K562 (cell line): Measurements from ENCODE around the gene BAIAP3. TPM values are rescaled to one million over a fixed set of nuclear protein-coding genes. Genes with fewer than 3 reads are reported as not detected.

Experiments
- CHD2 ChIP-seq: IDR thresholded peaks from 2 replicates; pipeline ENCODE4 v1.6.1; 2011; ENCODE audit warnings: low read depth, low read length
- DNMT1 ChIP-seq: fragments of 450-650 bp; IDR thresholded peaks from 2 replicates; pipeline ENCODE4 v1.6.1; 2016; ENCODE audit warnings: antibody characterized with exemption, mild to moderate bottlenecking
- HEY1 ChIP-seq: fragments of 250-450 bp; sonication (Bioruptor Pico); IDR thresholded peaks from 2 replicates; pipeline ENCODE4 v1.5.0; 2020; ENCODE audit warnings: mild to moderate bottlenecking, moderate library complexity, borderline replicate concordance
- ILK ChIP-seq: fragments of 450-650 bp; IDR thresholded peaks from 2 replicates; pipeline ENCODE4 v1.6.1; 2016; ENCODE audit warnings: missing genetic modification characterization, low read depth, mild to moderate bottlenecking, missing compliant biosample characterization, moderate library complexity, borderline replicate concordance
- KLF10 ChIP-seq: fragments of 250-450 bp; sonication (Bioruptor Pico); IDR thresholded peaks from 2 replicates; pipeline ENCODE4 v1.6.1; 2021; ENCODE audit warnings: matching md5 sums
- MAX ChIP-seq: sonication (generic); formaldehyde crosslinking; IDR thresholded peaks from 2 replicates; pipeline ENCODE4 v1.9.0; 2022; ENCODE audit warnings: mild to moderate bottlenecking, missing genetic modification reagents
- THAP7 ChIP-seq: fragments of 250-450 bp; sonication (Bioruptor Pico); IDR thresholded peaks from 2 replicates; pipeline ENCODE4 v1.5.0; 2021
- U2AF2 ChIP-seq: fragments of 200-400 bp; formaldehyde crosslinking; optimal IDR thresholded peaks from 2 replicates; pipeline ENCODE3; 2017; ENCODE audit warnings: low read depth, mild to moderate bottlenecking, low read length
- ZBTB11 ChIP-seq, 3 experiments: fragments of 200-800 bp in 1 of 3; fragments of 250-450 bp in 1 of 3; fragments of 450-650 bp in 1 of 3; sonication (Bioruptor Pico) in 1 of 3; sonication (Bioruptor generic) in 1 of 3; formaldehyde crosslinking in 1 of 3; IDR thresholded peaks; 2 replicates each; pipeline versions ENCODE4 v1.6.1 to v1.8.0; 2016 to 2022; ENCODE audit warnings: mild to moderate bottlenecking in 2 of 3, missing genetic modification characterization in 2 of 3, missing compliant biosample characterization in 1 of 3, moderate library complexity in 1 of 3
- ZBTB17 ChIP-seq: fragments of 450-650 bp; formaldehyde crosslinking; IDR thresholded peaks from 2 replicates; pipeline ENCODE4 v1.4.0; 2020; ENCODE audit warnings: mild to moderate bottlenecking
- ZNF592 ChIP-seq: fragments of 450-650 bp; IDR thresholded peaks from 2 replicates; pipeline ENCODE4 v1.6.1; 2017; ENCODE audit warnings: antibody characterized with exemption, mild to moderate bottlenecking
- ZNF639 ChIP-seq, 2 experiments: fragments of 200-800 bp in 1 of 2; sonication (Bioruptor generic) in 1 of 2; sonication (generic) in 1 of 2; formaldehyde crosslinking in 1 of 2; IDR thresholded peaks in 1 of 2; conservative IDR thresholded peaks in 1 of 2; 2 replicates each; pipeline versions ENCODE4 v1.5.0 to v1.6.1; 2016 to 2020; ENCODE audit warnings: missing compliant biosample characterization in 1 of 2, missing genetic modification characterization in 1 of 2, missing genetic modification reagents in 1 of 2
- polyA plus RNA-seq, 8 experiments: library from polyadenylated mRNA; depleted of rRNA in 4 of 8; stranded (reverse) in 5 of 8; unstranded in 3 of 8; fragments of >200 nt; fragmentation: Nextera tagmentation in 2 of 8; fragmentation: Illumina TruSeq in 1 of 8; extraction: Ambion mirVana in 2 of 8; extraction: Trizol in 1 of 8; gene quantifications; 2 replicates each; pipeline versions ENCODE4 v1.2.1 to v1.2.3, GENCODE V29; 2011 to 2014; ENCODE audit warnings: inconsistent platforms in 1 of 8, missing spikeins in 1 of 8
- total RNA-seq, 7 experiments: library from RNA; depleted of rRNA in 6 of 7; stranded (reverse); fragments of >200 nt in 6 of 7; fragmentation: Illumina TruSeq in 2 of 7; extraction: Trizol in 2 of 7; gene quantifications; 2 replicates each; pipeline versions ENCODE4 v1.2.1 to v1.2.3, GENCODE V29; 2011 to 2021; ENCODE audit warnings: low replicate concordance in 1 of 7
- TF ChIP-seq, protein P1 (sequence below): fragments of 450-650 bp; IDR thresholded peaks from 2 replicates; pipeline ENCODE4 v1.6.1; 2018; ENCODE audit warnings: mild to moderate bottlenecking, low read depth; ENCODE audit not compliant: partially characterized antibody

The BAIAP3 gene
- total and polyA plus RNA-seq, 9 of the 15 experiments (the other 6 are each of a cell fraction or from before 2014, with no cell fraction given): 0.03 to 4.5 (median 0.57) TPM; not detected in 1

DNA sequence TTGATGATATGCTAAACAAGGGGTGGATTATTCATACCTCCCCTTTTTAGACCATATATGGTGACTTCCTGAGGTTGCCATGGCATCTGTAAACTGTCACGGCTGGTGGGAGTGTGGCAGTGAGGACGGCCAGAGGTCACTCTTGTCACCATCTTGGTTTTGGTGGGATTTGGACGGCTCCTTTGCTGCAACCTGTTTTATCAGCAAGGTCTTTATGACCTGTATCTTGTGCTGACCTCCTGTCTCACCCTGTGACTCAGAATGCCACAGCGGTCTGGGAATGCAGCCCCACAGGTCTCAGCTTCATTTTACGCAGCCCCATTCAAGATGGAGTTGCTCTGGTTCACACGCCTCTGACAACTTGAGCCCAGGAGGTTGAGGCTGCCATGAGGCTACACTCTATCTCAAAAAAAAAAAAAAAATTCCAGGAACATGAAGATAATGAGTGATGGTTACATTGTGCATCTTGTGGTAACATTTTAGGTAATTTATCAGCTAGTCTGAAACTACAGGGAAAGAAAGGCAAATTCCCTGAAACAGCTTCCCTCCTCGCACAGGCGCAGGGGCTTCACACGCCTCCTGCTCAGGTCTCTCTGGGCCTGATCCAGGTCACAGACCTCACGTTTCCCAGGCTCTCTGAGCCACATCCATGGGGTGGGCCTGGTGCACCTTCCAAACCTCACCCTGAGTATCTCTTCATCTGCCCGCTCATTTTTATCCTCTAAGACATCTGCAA is 39.4 kb upstream of the BAIAP3 start (continued):
- peak; percentile 100 for TF ChIP-seq ZNF592
- peak; percentile 93 for TF ChIP-seq ILK (tag)
- TF ChIP-seq DNMT1: no peak
- TF ChIP-seq ZBTB11 (CRISPR knock-in tag; IDR thresholded peaks at IDR 0.05): peak in 1 of 3 experiments; percentile 94; a peak in 2 of 6 replicates
- TF ChIP-seq ZNF639 (CRISPR knock-in tag; conservative IDR thresholded peaks at IDR 0.05 in 1 of 2, IDR thresholded peaks at IDR 0.05 in 1 of 2): peak in 1 of 2 experiments; percentile 100; a peak in 2 of 4 replicates
- no peak for TF ChIP-seq CHD2
- peak; percentile 84 for TF ChIP-seq THAP7 (CRISPR knock-in tag)
- TF ChIP-seq U2AF2: no peak
- TF ChIP-seq, protein P1, sequence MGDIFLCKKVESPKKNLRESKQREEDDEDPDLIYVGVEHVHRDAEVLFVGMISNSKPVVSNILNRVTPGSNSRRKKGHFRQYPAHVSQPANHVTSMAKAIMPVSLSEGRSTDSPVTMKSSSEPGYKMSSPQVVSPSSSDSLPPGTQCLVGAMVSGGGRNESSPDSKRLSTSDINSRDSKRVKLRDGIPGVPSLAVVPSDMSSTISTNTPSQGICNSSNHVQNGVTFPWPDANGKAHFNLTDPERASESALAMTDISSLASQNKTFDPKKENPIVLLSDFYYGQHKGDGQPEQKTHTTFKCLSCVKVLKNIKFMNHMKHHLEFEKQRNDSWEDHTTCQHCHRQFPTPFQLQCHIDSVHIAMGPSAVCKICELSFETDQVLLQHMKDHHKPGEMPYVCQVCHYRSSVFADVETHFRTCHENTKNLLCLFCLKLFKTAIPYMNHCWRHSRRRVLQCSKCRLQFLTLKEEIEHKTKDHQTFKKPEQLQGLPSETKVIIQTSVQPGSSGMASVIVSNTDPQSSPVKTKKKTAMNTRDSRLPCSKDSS: no peak
- TF ChIP-seq KLF10 (CRISPR knock-in tag): peak; percentile 85; the same call in 1 of the 2 replicates
- TF ChIP-seq MAX (CRISPR knock-in tag): peak; percentile 28; the same call in 1 of the 2 replicates
- peak; percentile 91 for TF ChIP-seq HEY1
- peak; percentile 95 for TF ChIP-seq ZBTB17
